Stimulated activated CD8-positive, alpha-beta memory T cell treated with anti-CD3 and anti-CD28 coated beads, Interleukin-7, amount 100 ng/mL, for 4 hours (primary cell): ENCODE results near the gene DLG2.

Source experiments
- DNase-seq, 2 donors: peaks; one replicate each; pipeline ENCODE4 v3.0.0-alpha.2; 2020; ENCODE audit warnings: low read depth in 2 of 2

DLG2 gene

DNA sequence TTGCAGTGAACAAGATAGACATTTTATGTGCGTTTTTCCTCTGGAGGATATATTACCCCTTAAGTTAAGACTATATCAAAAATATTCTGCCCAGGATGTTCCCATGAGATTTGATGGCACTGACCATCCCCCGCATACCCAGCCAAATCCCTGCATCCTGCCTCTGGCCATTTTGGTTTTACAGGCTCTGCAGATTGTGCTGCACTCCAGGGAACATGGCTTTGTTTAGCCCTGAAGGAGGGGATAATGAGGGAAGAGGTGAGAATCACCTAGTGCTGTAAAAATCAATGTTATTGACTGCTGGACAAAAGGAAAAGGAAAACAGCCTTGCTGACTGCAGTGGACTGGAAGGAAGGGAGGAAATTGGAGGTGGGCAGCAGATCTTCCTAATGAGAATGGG, 717.4 kb downstream of the DLG2 start:
- no peak for DNase-seq

- no peak for DNase-seq
Measured at GRCh38 chr11:84906995-84907394, 720.1 kb downstream of the DLG2 start.

GRCh38 chr11:84905411-84905810, 721.7 kb downstream of the DLG2 start:
- no peak for DNase-seq

DNA sequence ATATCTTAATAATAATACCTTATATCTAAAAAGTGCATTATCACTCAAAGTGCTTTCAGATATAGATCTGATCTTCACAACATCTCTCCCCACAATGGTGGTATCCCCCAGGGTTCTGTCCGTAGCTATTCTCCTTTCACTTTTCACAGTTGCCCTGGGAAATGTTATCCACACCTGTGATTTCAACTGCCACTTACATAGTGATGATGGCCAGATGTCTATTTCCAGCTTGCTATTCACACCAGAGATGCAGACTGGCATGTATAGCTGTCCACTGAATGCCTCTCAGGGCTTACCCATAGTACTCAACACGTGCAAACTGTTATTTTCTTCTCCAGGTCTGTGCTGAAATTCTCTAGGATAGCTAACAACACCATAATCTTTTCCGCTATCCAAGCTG, 724.7 kb downstream of the DLG2 start:
- DNase-seq, result no peak

GRCh38 chr11:84901991-84902390, 725.2 kb downstream of the DLG2 start:
- no peak for DNase-seq

- no peak for DNase-seq
Measured at GRCh38 chr11:84899740-84900139, 727.4 kb downstream of the DLG2 start.

- no peak for DNase-seq
Measured at GRCh38 chr11:84899134-84899533, 728.0 kb downstream of the DLG2 start.

- no peak for DNase-seq
Measured at GRCh38 chr11:84894666-84895065, 732.5 kb downstream of the DLG2 start.

DNA sequence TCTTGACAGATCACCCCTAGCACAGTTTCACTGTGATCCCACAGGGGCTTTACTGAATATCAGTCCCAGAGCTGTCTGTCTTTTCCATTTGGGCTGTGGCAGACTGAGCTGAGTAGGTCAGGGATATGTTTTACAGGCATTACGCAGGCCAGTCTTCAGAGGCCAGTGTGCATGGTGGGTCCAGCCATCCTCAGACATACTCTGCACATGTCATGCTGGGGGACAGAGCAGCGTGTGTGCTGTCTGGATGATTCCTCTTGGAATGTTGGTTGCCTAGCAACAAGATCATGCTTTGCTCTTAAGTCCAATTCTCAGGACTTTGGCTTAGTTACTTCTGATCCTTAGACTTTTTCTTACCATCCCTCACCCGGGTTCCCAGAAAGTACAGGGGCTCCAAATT, 736.5 kb downstream of the DLG2 start:
- DNase-seq, result no peak

- DNase-seq, result no peak
Measured at GRCh38 chr11:84889556-84889955, 737.6 kb downstream of the DLG2 start.

- no peak for DNase-seq
Measured at GRCh38 chr11:84887055-84887629, 740.0 kb downstream of the DLG2 start.

GRCh38 chr11:84886344-84886743, 740.8 kb downstream of the DLG2 start:
- no peak for DNase-seq

DNA sequence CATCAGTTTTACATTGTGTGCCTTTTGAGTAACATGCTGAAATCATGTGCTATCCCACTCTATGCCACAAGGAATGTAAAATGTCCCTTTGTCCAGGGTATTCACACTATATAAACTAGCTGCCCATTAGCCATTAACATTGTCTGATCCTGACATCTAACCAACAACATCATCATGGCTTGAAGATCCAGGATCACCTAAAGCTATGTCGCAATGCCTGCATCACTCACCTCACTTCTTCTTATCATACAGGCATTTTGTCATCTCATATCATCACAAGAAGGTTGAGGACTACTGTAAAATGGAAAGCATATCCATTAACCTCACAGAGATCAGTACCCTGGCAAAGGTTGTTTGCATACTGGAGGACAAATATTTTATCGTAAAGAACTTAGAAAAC, 742.3 kb downstream of the DLG2 start:
- DNase-seq, result no peak

GRCh38 chr11:84882056-84882455, 745.1 kb downstream of the DLG2 start:
- no peak for DNase-seq

- no peak for DNase-seq
Measured at GRCh38 chr11:84871116-84871515, 756.0 kb downstream of the DLG2 start.

DNA sequence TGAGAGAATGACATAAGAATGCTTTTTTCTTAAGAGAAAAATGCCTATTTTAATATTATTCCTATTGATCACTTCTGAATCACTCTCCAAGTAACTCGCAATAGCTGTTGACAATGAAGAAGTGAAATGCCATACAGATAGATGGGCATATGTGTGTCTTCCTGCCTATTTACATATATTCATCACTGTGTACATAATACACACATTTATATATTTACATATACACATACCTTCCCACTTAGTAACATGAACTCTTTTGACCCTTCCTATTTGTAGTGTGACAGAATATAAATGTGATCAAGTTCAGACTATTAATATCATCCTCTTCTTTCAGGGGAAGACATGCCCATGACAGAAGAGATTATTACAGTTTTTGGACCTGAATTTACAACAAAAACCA, 756.7 kb downstream of the DLG2 start:
- no peak for DNase-seq

DNA sequence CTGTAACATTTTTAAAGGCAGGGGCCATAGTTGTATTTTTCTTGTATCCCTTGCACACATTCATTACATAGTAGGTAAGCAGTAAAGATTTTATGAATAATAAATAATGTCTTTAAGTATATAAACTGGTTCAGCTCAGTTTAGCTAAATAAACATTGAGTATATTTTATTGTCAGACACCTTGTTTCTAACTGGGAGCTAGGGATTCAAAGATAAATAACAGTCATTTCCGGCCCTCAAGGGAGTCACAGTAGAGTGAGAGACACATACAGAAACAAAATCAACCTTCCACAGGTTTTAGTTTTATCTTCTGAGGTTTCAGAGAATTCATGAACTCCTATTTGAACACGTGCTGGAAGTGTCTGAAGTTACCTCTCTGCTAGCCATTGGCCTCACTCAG, 760.2 kb downstream of the DLG2 start:
- no peak for DNase-seq

GRCh38 chr11:84865791-84866535, 761.2 kb downstream of the DLG2 start:
- DNase-seq, result no peak

GRCh38 chr11:84865257-84865656, 761.9 kb downstream of the DLG2 start:
- DNase-seq, result no peak

GRCh38 chr11:84857746-84858145, 769.4 kb downstream of the DLG2 start:
- DNase-seq, result no peak

DNA sequence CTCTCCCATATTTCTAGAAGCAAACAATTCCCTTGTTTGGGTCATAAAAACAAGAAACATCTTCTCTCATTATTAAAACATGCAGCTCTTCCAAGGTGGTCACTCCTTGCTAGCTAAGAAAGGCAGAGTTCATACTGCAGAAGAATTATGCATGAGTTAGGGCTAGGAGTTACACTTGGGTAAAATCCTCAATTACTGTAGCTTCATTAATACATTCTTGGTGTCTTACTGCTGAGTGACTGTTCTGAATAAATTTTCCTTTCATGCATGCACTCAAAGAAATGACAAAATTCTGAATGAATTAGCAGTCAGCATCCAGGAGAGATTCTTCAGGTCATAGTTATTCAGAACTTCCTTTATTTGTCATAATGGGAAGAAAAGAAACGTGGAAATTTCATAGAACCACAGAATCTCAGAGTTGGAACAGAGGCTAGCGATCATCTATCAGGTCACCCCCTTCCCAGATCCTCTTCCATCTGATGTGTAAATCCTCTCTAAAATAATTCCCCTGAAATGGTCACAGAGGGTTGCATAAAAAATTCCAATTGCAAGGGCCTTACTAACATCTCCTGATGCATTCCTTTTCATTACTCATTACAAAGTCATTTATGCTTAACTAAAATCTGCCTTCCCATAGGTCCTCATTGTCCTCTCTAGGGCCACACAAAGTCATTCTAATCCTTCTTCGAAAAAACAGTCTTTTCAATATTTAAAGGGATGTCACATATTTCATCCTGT, 771.5 kb downstream of the DLG2 start:
- DNase-seq, result no peak

- no peak for DNase-seq
Measured at GRCh38 chr11:84854498-84854880, 772.7 kb downstream of the DLG2 start.

GRCh38 chr11:84853841-84854497, 773.2 kb downstream of the DLG2 start:
- no peak for DNase-seq
